Left colon (tissue), 2 donors: ENCODE data around the gene SNRPN. TPM values are rescaled to one million over a fixed set of nuclear protein-coding genes. Genes with fewer than 3 reads are reported as not detected.
"Not testable (repeated sequence)": the region's sequence is repeated elsewhere in the genome, so short reads cannot be mapped to it uniquely, and the experiment has no call there.

Experiments used
- ATAC-seq: fragments of 200-7000 bp; cut with Tn5 transposase; one replicate; pipeline ENCODE4 v1.9.1; 2020; ENCODE audit warnings: mild to moderate bottlenecking, moderate library complexity
- DNase-seq, 2 donors: peaks; one replicate each; pipeline ENCODE4 v3.0.0-alpha.2; 2020
- intact Hi-C, 2 donors: fragments of 100-400 bp; cut with DNase I in 1 of 2; cut with micrococcal nuclease in 1 of 2; formaldehyde crosslinking; loops; one replicate each; pipeline versions ENCODE4 v1.11.2 to v1.14.0; 2022; cut with DNase I, micrococcal nuclease
- total RNA-seq, 2 donors: library from RNA; stranded (reverse); fragmentation: NEBNext Ultra II Directional; extraction: Animal tissue kit (Norgen Biotek cat#: 25700); gene quantifications; one replicate each; pipeline ENCODE4 v1.2.1, GENCODE V29; 2021
- donor health status: DM: no; HTN: no; CAD: no.
- donor health status: DM: yes; HTN: yes; CAD: no.

The SNRPN gene
- total RNA-seq, 2 donors from 2014 or later, result 20.4 to 29.3 TPM

DNA sequence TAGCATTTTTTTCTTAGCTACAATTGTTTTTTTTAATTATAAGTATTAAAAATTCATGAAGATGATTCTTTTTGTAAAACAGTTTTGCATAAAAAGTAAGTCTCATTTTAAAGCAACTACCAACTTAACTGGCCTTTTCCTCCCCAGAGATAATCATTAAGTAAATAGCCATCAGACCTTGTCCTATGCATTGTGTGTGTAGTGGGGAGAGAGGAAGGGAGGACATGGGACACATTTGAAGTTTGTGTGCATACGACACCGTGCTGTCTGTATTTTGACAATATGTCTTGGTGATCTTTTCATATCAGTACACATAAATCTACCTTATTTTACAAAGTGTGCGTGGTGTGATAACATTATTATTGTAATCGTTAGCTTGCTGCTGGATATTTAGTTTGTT, 8.1 kb downstream of the SNRPN start:
- DNase-seq (no peak), ATAC-seq (no peak)
- intact Hi-C loops, result no loop called here

DNA sequence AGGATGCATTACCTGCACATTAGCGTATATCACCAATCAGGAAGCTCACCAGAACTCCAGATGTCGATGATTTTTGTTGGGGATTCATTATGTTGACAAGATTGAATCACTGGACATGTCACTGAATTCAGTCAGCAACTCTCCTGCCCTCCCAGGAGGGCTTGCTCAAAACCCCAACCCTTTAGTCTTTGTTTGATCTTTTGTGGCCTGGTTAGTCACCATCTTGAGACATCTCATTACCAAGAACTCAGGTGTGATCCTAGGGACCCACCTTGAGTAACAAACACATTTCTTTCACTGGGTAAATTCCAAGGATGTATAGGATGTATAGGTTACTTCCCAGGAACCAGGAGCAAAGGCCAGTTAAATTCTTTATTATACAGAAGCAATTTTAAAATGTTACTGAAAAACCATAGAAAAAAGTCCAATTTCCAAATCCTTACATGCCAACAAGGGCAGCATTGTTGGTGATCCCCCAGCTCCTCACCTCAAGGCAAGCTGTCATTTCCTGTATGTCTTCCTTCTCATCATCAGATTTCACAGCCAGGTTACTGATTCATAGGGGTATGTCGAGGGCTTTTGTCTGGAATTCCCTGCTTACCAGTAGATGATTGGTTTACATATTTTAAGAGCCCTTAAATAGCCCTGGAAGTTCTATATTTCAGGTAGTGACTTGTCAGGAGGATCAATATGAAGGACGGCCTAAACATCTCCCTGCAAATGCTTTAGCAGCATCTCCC, 11.7 kb downstream of the SNRPN start:
- DNase-seq (no peak), ATAC-seq (no peak)
- intact Hi-C loops, result no loop called here

- intact Hi-C loops, result no loop called here
- ATAC-seq (no peak), DNase-seq (no peak)
Measured at GRCh38 chr15:24971052-24971451, 16.3 kb downstream of the SNRPN start.

- DNase-seq, result no peak
- intact Hi-C loops, result no loop called here
- no peak for ATAC-seq
Measured at GRCh38 chr15:24971772-24972171, 17.0 kb downstream of the SNRPN start.

GRCh38 chr15:24972707-24973106, 17.9 kb downstream of the SNRPN start:
- ATAC-seq, intact Hi-C loops, DNase-seq: not testable (repeated sequence)

DNA sequence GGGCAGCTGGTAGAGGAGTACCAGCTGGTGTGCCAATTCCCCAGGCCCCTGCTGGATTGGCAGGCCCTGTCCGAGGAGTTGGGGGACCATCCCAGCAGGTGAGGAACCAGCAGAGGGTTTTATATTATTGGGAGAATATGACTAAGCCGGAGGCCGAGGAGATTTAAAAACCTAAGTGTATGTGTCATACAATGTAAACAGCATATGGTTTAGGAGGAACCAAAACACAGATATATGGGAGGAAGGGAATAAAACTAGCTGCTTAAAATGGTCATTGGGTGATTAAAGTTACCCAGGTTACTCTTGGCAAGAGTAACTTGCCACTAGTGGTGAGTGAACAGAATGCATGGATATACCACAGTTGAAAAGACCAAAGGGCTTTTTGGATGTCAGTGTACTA, 22.1 kb downstream of the SNRPN start:
- intact Hi-C loops, result no loop called here
- ATAC-seq (no peak), DNase-seq (no peak)

DNA sequence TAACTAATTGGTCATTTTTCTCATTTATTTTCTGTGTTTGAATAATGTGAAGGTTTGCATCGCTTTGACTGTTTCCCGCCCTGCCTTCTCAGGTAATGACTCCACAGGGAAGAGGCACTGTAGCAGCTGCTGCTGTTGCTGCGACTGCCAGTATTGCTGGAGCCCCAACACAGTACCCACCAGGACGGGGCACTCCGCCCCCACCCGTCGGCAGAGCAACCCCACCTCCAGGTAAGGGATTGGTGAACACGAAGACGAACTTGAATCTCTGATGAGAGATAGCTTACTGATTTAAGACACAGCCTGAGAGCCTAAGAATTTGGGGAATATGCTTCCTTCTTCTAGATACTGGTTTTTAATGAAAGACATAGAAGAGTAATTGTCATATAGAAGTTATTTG, 22.9 kb downstream of the SNRPN start:
- DNase-seq, result no peak
- intact Hi-C loops, result no loop called here
- ATAC-seq, result no peak

GRCh38 chr15:24985224-24985623, 30.4 kb downstream of the SNRPN start:
- DNase-seq, result no peak
- intact Hi-C loops, result loop anchor here in 1 of 2 donors (10.0 kb wide), 1 partner anchor 110 kb away; no protein-coding TSS in a partner anchor
- ATAC-seq, result no peak

DNA sequence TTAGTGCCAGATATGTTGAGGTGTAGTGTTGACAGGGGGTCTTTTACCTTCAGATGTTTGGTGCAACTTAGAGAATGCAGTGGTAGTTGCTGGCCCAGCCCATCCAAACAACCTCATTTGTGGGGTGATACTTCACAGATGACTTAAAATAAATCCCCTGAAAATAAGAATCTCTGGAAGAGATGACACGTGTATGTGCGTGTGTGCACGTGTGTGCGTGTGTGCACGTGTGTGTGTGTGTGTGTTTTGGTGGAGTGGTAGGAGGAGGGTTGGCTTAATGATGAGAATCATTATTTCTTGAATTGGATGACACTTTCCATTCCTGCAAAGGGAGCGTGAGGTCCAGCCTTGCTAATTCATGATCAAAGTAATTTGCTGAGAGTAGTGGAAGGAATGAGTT, 31.9 kb downstream of the SNRPN start:
- intact Hi-C loops, result loop anchor here in 1 of 2 donors (10.0 kb wide), 1 partner anchor 108 kb away; no protein-coding TSS in a partner anchor
- ATAC-seq (no peak), DNase-seq (no peak)

DNA sequence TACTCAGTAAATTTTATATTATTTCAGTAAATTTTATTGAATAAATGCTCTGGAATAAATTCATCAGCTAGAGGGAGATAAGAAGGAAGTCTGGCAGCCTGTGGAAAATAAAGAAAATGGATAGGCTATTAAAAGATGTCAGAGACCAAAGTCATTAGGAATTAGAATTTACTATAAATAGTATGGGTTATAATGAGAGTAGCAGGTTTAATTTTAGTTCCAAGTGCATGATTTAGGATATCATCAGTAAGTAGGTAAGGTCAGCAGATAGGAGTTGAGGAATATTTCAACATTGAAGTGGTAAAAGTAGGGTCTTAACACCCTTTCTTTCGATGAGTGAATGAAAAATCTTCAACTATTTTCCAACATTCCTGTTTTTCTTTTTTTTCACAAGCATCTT, 64.6 kb downstream of the SNRPN start:
- ATAC-seq (no peak), DNase-seq (no peak)
- intact Hi-C loops, result no loop called here

- intact Hi-C loops, result no loop called here
- ATAC-seq (no peak), DNase-seq (no peak)
Measured at GRCh38 chr15:25022233-25022632, 67.4 kb downstream of the SNRPN start.

Other genes with a start within 250 kb of the SNRPN start
- 1 to 10 TPM in 1 of 2 donors, under 1 TPM in 1; 0.82 to 3.7 TPM for gene SNURF, start within 50 bp of the SNRPN start, total RNA-seq